Epithelial cell of esophagus (primary cell): ENCODE results near the gene SNAPC4.
"Not testable (repeated sequence)": the region's sequence is repeated elsewhere in the genome, so short reads cannot be mapped to it uniquely, and the experiment has no call there.

Experiments
- DNase-seq: peaks from one replicate; pipeline ENCODE4 v3.0.0; 2010; ENCODE audit warnings: low read depth
- H3K4me3 ChIP-seq: 2 replicates; pipeline ENCODE4 v1.5.1; 2011; ENCODE audit warnings: mild to moderate bottlenecking, low read length, control low read depth
- CTCF ChIP-seq: IDR thresholded peaks from 2 replicates; pipeline ENCODE4 v1.5.1; 2011; ENCODE audit warnings: low read depth, mild to moderate bottlenecking, low read length, control low read depth, inconsistent platforms; ENCODE audit not compliant: insufficient read depth; ENCODE audit errors: missing control alignments

The SNAPC4 gene

GRCh38 chr9:136432591-136432990 lies 32.6 kb upstream of the SNAPC4 start:
- H3K4me3 ChIP-seq: no peak overlapping the region
- TF ChIP-seq CTCF: no peak
- no peak for DNase-seq

- TF ChIP-seq CTCF: no peak
- H3K4me3 ChIP-seq: no peak overlapping the region
- no peak for DNase-seq
These were observed 31.9 kb upstream of the SNAPC4 start for GRCh38 chr9:136431782-136432350.

- no peak overlapping the region for H3K4me3 ChIP-seq
- no peak for TF ChIP-seq CTCF
- no peak for DNase-seq
These were observed 30.7 kb upstream of the SNAPC4 start for GRCh38 chr9:136430588-136431234.

DNA sequence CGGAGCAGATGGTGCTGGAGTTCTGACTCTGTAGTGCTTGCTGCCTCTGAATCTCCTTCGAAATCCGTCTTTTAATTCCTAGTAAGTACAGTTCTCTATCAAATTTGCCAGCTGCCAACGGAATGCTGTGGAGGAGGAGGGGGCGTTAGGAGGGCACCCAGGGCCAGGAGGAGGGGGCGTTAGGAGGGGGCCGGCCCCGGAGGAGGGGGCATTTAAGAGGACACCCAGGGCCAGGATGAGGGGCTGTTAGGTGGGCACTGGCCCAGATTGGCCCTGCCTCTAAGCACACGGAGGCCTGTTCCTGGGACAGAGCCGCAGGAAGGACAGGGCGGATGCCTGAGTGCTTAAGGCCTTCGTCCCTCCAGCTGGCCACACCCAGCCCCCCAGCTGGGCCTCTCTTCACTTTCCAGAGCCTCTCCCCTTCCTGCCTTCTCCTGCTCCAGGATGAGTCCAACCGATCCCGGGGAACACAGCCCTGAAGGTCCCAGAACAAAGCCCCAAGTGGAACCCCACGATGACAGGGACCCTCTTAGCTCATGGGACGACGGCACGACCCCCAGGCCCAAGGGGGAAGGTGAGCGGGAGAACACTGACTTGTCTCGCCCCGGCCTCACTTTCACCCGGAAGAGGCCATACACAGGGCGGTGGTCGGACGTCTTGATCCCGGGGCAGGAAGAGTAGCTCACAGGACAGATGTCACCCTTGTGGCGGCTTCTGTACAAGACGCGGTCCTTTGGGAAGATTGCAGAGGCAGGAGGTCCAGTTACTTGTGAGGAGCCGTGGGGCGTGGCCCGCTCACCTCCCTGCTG lies 29.9 kb upstream of the SNAPC4 start:
- TF ChIP-seq CTCF: no peak
- no peak for DNase-seq
- no peak overlapping the region for H3K4me3 ChIP-seq

- H3K4me3 ChIP-seq: no peak overlapping the region
These were observed 29.2 kb upstream of the SNAPC4 start for GRCh38 chr9:136429075-136429628.

DNA sequence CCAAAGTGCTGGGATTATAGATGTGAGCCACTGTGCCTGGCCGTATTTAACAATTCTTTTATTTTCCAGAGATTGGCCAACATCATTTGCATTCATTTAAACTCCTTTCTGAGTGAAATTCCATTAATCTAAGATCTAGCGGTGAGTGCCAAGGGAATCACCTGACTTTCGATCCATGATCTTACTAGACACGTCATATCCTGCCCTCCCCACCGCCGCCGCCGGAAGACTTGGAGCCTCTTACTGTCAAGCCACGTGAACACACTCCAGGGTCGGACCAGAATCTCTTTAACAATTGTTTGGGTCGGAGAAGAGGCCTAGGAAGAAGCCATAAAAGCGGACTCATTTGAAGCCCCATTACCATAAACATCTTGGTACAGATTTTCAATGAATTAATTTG lies 26.8 kb upstream of the SNAPC4 start:
- peak; percentile 28 for DNase-seq
- H3K4me3 ChIP-seq: no peak overlapping the region
- no peak for TF ChIP-seq CTCF

More at GRCh38 chr9:136429075-136429628, 29.2 kb upstream of the SNAPC4 start:
- no peak for TF ChIP-seq CTCF
- DNase-seq: no peak

DNA sequence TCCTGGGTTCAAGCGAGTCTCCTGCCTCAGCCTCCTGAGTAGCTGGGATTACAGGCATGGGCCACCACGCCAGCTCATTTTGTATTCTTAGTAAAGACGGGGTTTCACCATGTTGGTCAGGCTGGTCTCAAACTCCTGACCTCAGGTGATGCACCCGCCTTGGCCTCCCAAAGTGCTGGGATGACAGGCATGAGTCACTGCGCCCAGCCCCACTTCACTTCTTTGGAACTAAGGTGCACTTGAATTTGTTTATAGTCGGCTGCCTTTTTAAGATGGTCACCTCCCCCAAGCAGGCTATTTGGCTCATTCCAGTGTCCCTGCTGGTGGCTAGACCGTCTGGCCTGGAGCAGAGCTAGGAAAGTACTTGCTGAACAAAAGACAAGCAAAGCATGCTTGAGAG lies 25.4 kb upstream of the SNAPC4 start:
- not testable (repeated sequence) for DNase-seq, H3K4me3 ChIP-seq
